Mesothelial cell of epicardium (in vitro differentiated cells): ENCODE data around the gene ANKRD1. TPM values are rescaled to one million over a fixed set of nuclear protein-coding genes. Genes with fewer than 3 reads are reported as not detected.

Source experiments
- DNase-seq, 2 experiments: peaks; one replicate each; pipeline ENCODE4 v3.0.0; 2021; ENCODE audit warnings: low spot score in 2 of 2; ENCODE audit not compliant: unreplicated experiment in 2 of 2
- H3K27ac Mint-ChIP-seq: 2 replicates; pipeline ENCODE4 v1.8.0; 2021; ENCODE audit warnings: mixed read lengths
- H3K27me3 Mint-ChIP-seq: 2 replicates; pipeline ENCODE4 v1.8.0; 2021; ENCODE audit warnings: low read depth, mixed read lengths
- H3K36me3 Mint-ChIP-seq: 2 replicates; pipeline ENCODE4 v1.8.0; 2021; ENCODE audit warnings: mixed read lengths
- H3K4me1 Mint-ChIP-seq: 2 replicates; pipeline ENCODE4 v1.8.0; 2021; ENCODE audit warnings: mixed read lengths
- H3K4me3 Mint-ChIP-seq: 2 replicates; pipeline ENCODE4 v1.8.0; 2021; ENCODE audit warnings: mild to moderate bottlenecking, moderate library complexity, mixed read lengths
- H3K9me3 Mint-ChIP-seq: 2 replicates; pipeline ENCODE4 v1.8.0; 2021; ENCODE audit warnings: mixed read lengths
- CTCF ChIP-seq: fragments of 200-600 bp; sonication (generic); IDR thresholded peaks from one replicate; pipeline ENCODE4 v1.5.0; 2021; ENCODE audit warnings: antibody characterized with exemption; ENCODE audit not compliant: unreplicated experiment
- total RNA-seq: library from RNA; stranded (reverse); gene quantifications from 3 replicates; pipeline ENCODE4 v1.2.1, GENCODE V29; 2021

ANKRD1 gene
- total RNA-seq, 1 donor from 2014 or later, result 5.2 TPM

- no peak overlapping the region for H3K4me3 Mint-ChIP-seq
- peak; percentile 81 for TF ChIP-seq CTCF
- no peak overlapping the region for H3K27ac Mint-ChIP-seq
- H3K27me3 Mint-ChIP-seq, result peaks cover 58% of the 10 kb centered on the region
- no peaks in the 10 kb centered on the region for H3K36me3 Mint-ChIP-seq
- no peaks in the 10 kb centered on the region for H3K9me3 Mint-ChIP-seq
- DNase-seq, result no peak
- H3K4me1 Mint-ChIP-seq, result no peaks in the 10 kb centered on the region
Observed at GRCh38 chr10:90862908-90863514, 57.9 kb downstream of the ANKRD1 start.

Other genes with a start within 250 kb of the ANKRD1 start
- 2.9 to 3.4 TPM (median 3.0 TPM) in 3 replicates for gene HTR7, start 63.0 kb downstream of the ANKRD1 start, total RNA-seq
- gene RPP30, start 49.1 kb downstream of the ANKRD1 start, total RNA-seq, result 35.4 to 41.9 TPM (median 39.1 TPM) in 3 replicates